Glutamatergic neuron (in vitro differentiated cells): ENCODE measurements around the gene RGS6. TPM values are rescaled to one million over a fixed set of nuclear protein-coding genes. Genes with fewer than 3 reads are reported as not detected.

Experiments
- DNase-seq: peaks from one replicate; pipeline ENCODE4 v3.0.0; 2022
- H3K27ac Mint-ChIP-seq: one replicate; pipeline ENCODE4 v1.8.0; 2020; ENCODE audit warnings: mild to moderate bottlenecking, mixed read lengths, inconsistent platforms; ENCODE audit not compliant: unreplicated experiment
- H3K27me3 Mint-ChIP-seq: one replicate; pipeline ENCODE4 v1.8.0; 2020; ENCODE audit warnings: mild to moderate bottlenecking, moderate library complexity, mixed read lengths, inconsistent platforms; ENCODE audit not compliant: unreplicated experiment
- H3K36me3 Mint-ChIP-seq: one replicate; pipeline ENCODE4 v1.8.0; 2020; ENCODE audit warnings: mild to moderate bottlenecking, mixed read lengths, inconsistent platforms; ENCODE audit not compliant: unreplicated experiment
- H3K4me1 Mint-ChIP-seq: one replicate; pipeline ENCODE4 v1.8.0; 2020; ENCODE audit warnings: mild to moderate bottlenecking, low read depth, mixed read lengths, inconsistent platforms; ENCODE audit not compliant: unreplicated experiment
- H3K4me3 Mint-ChIP-seq: one replicate; pipeline ENCODE4 v1.8.0; 2020; ENCODE audit warnings: mild to moderate bottlenecking, mixed read lengths, inconsistent platforms; ENCODE audit not compliant: unreplicated experiment
- H3K9me3 Mint-ChIP-seq: one replicate; pipeline ENCODE4 v1.8.0; 2020; ENCODE audit warnings: mild to moderate bottlenecking, moderate library complexity, mixed read lengths, inconsistent platforms; ENCODE audit not compliant: unreplicated experiment
- total RNA-seq: library from RNA; stranded (reverse); fragmentation: NEBNext Ultra II Directional; extraction: Animal tissue kit (Norgen Biotek cat#: 25700); gene quantifications from one replicate; pipeline ENCODE4 v1.2.1, GENCODE V29; 2021; ENCODE audit not compliant: unreplicated experiment
- TF ChIP-seq, protein P1 (sequence below): fragments of 200-600 bp; sonication (generic); IDR thresholded peaks from one replicate; pipeline ENCODE4 v1.5.0; 2021; ENCODE audit not compliant: partially characterized antibody, unreplicated experiment

The RGS6 gene
- total RNA-seq, 1 donor from 2014 or later, result 1.2 TPM

- Mint-ChIP-seq H3K9me3 (peaks cover 3% of the 10 kb centered on the region), H3K36me3 (peaks cover 11% of the 10 kb centered on the region), H3K27ac (no peak overlapping the region), H3K27me3 (no peaks in the 10 kb centered on the region), H3K4me1 (no peaks in the 10 kb centered on the region), H3K4me3 (no peak overlapping the region)
- DNase-seq, result no peak
- TF ChIP-seq, protein P1, sequence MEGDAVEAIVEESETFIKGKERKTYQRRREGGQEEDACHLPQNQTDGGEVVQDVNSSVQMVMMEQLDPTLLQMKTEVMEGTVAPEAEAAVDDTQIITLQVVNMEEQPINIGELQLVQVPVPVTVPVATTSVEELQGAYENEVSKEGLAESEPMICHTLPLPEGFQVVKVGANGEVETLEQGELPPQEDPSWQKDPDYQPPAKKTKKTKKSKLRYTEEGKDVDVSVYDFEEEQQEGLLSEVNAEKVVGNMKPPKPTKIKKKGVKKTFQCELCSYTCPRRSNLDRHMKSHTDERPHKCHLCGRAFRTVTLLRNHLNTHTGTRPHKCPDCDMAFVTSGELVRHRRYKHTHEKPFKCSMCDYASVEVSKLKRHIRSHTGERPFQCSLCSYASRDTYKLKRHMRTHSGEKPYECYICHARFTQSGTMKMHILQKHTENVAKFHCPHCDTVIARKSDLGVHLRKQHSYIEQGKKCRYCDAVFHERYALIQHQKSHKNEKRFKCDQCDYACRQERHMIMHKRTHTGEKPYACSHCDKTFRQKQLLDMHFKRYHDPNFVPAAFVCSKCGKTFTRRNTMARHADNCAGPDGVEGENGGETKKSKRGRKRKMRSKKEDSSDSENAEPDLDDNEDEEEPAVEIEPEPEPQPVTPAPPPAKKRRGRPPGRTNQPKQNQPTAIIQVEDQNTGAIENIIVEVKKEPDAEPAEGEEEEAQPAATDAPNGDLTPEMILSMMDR, result no peak
Measured at GRCh38 chr14:72040528-72040927, 108.3 kb downstream of the RGS6 start.

GRCh38 chr14:72045271-72045670 is 113.0 kb downstream of the RGS6 start:
- Mint-ChIP-seq H3K4me3 (no peak overlapping the region), H3K9me3 (peaks cover 5% of the 10 kb centered on the region), H3K36me3 (peaks cover 10% of the 10 kb centered on the region), H3K27me3 (no peaks in the 10 kb centered on the region), H3K27ac (no peak overlapping the region), H3K4me1 (peaks cover 4% of the 10 kb centered on the region)
- TF ChIP-seq, protein P1, result no peak
- no peak for DNase-seq

GRCh38 chr14:72045885-72046284 is 113.7 kb downstream of the RGS6 start:
- no peak overlapping the region for H3K27ac Mint-ChIP-seq
- peaks cover 5% of the 10 kb centered on the region for H3K36me3 Mint-ChIP-seq
- H3K4me3 Mint-ChIP-seq, result no peak overlapping the region
- peaks cover 2% of the 10 kb centered on the region for H3K9me3 Mint-ChIP-seq
- TF ChIP-seq, protein P1, result no peak
- DNase-seq, result no peak
- peaks cover 4% of the 10 kb centered on the region for H3K4me1 Mint-ChIP-seq
- no peaks in the 10 kb centered on the region for H3K27me3 Mint-ChIP-seq

DNA sequence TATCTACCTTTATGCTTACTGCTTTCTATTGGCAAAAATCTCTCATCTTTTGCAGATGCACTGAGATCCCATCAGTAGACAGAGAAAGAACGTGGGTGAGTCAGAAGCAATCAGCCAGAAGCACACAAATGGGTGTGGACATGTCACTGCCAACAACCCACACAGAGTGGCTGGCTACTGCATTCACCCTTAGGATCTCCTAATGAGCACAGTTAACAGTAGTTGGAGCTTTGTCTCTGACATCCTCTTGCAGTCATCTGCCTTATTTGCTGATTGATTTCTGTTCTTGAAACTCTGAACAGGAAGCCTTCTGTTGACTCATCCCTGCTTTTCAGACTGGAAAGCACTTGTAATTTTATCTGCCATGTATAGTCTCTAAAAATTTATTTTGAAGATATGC is 117.2 kb downstream of the RGS6 start:
- Mint-ChIP-seq H3K4me1 (peaks cover 4% of the 10 kb centered on the region), H3K9me3 (peaks cover 2% of the 10 kb centered on the region), H3K27me3 (no peaks in the 10 kb centered on the region), H3K36me3 (no peaks in the 10 kb centered on the region), H3K4me3 (no peak overlapping the region), H3K27ac (no peak overlapping the region)
- TF ChIP-seq, protein P1, result no peak
- no peak for DNase-seq

DNA sequence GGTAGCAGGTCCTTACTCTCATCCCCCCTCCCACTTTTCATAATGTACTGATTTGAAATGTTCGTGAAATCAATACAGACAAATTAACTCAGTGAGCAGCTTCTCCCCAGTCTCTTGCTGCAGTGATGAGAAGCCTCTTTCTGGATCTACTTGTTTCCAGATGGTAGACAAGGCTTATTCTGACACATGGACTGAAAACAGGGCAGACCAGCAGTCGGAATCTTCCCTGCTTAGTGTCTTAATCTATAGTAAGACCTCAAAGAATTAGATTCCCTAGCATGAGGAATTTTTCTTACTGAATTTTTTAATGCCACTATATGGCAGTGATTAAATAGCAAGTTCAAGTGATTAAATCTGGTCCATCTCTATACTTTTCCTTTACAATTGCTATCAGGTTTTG is 120.1 kb downstream of the RGS6 start:
- H3K4me1 Mint-ChIP-seq, result peaks cover 4% of the 10 kb centered on the region
- no peak for DNase-seq
- H3K36me3 Mint-ChIP-seq, result no peaks in the 10 kb centered on the region
- no peaks in the 10 kb centered on the region for H3K27me3 Mint-ChIP-seq
- H3K4me3 Mint-ChIP-seq, result no peak overlapping the region
- no peak overlapping the region for H3K27ac Mint-ChIP-seq
- TF ChIP-seq, protein P1, result no peak
- no peaks in the 10 kb centered on the region for H3K9me3 Mint-ChIP-seq
